T-helper 1 cell treated with Interleukin-12 subunit alpha and Interleukin-12 subunit beta and Interleukin-4 antibody, amounts not matched to agents 30 μg/mL and 1 μg/mL, for 36 hours (primary cell): ENCODE results near the gene CDHR4.
"Not testable (repeated sequence)": the region's sequence is repeated elsewhere in the genome, so short reads cannot be mapped to it uniquely, and the experiment has no call there.

Experiments
- H3K27ac Mint-ChIP-seq: one replicate; pipeline ENCODE4 v1.8.0; 2021; ENCODE audit warnings: mild to moderate bottlenecking, mixed read lengths
- H3K27me3 Mint-ChIP-seq: one replicate; pipeline ENCODE4 v1.8.0; 2021; ENCODE audit warnings: low read depth, mixed read lengths
- H3K36me3 Mint-ChIP-seq: one replicate; pipeline ENCODE4 v1.8.0; 2021; ENCODE audit warnings: low read depth, mixed read lengths
- H3K4me1 Mint-ChIP-seq: one replicate; pipeline ENCODE4 v1.8.0; 2021; ENCODE audit warnings: low read depth, mixed read lengths
- H3K4me3 Mint-ChIP-seq: one replicate; pipeline ENCODE4 v1.8.0; 2021; ENCODE audit warnings: mild to moderate bottlenecking, moderate library complexity, mixed read lengths
- H3K9me3 Mint-ChIP-seq: one replicate; pipeline ENCODE4 v1.8.0; 2021; ENCODE audit warnings: mixed read lengths

Gene CDHR4, protein sequence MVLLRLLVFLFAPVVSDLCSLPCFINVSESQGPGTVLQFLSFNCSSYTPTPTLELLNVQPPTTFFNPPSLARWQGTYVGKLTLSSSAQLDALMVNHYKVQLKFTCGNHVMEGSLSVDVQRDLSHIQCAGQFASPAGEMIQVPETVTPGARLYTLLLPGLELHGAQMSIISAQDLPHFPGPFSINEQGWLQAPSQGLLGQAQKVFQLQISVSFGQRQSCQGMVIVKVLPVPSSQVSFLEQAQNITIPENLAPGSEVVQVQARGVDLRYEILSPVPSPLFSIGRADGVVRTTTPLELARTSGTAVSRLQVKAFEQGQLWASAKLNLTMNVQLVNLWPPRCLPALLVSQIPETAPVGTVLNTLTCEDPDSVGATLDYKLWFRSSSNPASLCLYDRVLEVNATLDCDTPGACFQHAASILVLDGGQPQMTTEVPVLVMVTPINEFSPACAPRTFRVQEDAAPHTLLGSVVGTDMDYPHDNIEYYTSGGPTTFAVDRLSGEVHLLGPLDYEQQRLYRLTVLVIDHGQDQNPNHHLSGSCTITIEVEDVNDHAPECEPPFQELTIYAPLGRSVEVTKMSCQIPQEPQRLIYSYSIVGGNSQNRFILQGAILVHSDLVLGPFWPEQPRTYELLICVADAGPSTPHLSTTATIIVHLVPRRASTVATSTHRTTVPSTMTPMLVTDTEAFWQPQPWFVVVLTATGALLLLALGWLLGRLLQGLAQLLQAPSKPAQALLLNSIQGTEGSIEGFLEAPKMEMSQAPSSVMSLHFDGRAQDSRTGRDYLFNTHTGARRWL

GRCh38 chr3:49799761-49800160, at the start of gene CDHR4:
Gene CDHR4 (minus strand): TSS chr3:49799873. CDS start chr3:49799812, 61 bp downstream.
- Mint-ChIP-seq H3K27me3 (peaks cover 21% of the 10 kb centered on the region), H3K27ac (no peak within 1 kb of the TSS), H3K36me3 (no peaks in the 10 kb centered on the region), H3K4me1 (peaks cover 7% of the 10 kb centered on the region), H3K9me3 (no peaks in the 10 kb centered on the region), H3K4me3 (no peak within 1 kb of the TSS)

DNA sequence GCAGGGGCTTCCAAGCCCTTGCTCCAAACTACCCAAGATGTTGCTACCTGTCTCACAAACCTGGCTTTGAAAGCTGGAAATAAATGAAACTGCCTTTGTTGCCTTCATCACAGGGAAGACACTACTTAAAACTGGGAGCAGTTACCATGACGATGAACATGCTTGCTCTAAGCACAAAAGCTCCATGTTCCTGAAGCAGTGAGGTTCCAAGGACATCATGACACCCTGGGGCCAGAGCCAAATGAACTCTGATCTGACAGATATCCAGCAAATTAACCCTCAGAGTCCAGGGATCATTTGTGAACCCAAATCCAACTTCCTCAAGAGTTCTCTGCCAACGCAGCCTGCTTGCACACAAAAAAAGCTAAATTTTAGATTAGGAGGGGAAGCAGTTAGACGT, 46.0 kb upstream of the CDHR4 start:
- no peaks in the 10 kb centered on the region for H3K27me3 Mint-ChIP-seq
- H3K27ac Mint-ChIP-seq: no peak overlapping the region
- H3K36me3 Mint-ChIP-seq: peaks cover 4% of the 10 kb centered on the region
- H3K4me3 Mint-ChIP-seq: no peak overlapping the region
- no peaks in the 10 kb centered on the region for H3K4me1 Mint-ChIP-seq
- no peaks in the 10 kb centered on the region for H3K9me3 Mint-ChIP-seq

DNA sequence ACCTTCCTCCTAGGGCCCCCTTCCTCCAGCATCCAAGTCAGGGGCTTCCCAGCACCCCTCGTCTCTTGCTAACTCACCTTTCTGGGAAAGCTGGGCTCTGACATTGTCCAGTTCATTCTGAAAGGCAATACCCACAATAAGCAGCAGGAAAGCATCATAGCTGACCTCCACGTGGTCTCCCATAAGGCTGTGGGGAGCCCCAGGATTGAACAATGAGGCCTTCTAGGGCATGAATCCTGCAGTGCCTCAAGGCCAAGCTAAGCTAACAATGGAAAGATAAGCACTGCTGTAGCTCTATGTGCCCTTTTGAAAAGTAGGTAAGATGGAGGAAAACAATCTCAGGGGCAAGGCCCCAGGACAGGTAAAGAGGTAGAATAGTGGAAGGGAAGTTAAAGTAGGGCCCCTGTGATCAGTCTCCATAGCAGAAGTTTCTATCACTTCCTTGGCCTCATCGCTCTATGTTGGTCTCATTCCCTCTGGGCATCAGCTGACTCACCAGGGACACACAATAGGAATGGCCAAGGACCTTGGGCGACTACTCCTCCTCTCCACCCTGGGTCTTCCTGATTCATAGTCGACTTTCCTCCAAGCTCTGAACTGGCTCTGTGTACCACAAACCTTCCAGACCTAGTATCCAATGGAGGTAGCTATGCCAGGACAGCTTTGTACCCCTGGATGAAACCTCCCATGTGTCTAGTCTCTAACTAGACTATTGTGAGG, 45.0 kb upstream of the CDHR4 start:
- H3K36me3 Mint-ChIP-seq: peaks cover 4% of the 10 kb centered on the region
- H3K27me3 Mint-ChIP-seq: no peaks in the 10 kb centered on the region
- H3K4me1 Mint-ChIP-seq: no peaks in the 10 kb centered on the region
- H3K9me3 Mint-ChIP-seq: no peaks in the 10 kb centered on the region
- H3K4me3 Mint-ChIP-seq: no peak overlapping the region
- no peak overlapping the region for H3K27ac Mint-ChIP-seq

DNA sequence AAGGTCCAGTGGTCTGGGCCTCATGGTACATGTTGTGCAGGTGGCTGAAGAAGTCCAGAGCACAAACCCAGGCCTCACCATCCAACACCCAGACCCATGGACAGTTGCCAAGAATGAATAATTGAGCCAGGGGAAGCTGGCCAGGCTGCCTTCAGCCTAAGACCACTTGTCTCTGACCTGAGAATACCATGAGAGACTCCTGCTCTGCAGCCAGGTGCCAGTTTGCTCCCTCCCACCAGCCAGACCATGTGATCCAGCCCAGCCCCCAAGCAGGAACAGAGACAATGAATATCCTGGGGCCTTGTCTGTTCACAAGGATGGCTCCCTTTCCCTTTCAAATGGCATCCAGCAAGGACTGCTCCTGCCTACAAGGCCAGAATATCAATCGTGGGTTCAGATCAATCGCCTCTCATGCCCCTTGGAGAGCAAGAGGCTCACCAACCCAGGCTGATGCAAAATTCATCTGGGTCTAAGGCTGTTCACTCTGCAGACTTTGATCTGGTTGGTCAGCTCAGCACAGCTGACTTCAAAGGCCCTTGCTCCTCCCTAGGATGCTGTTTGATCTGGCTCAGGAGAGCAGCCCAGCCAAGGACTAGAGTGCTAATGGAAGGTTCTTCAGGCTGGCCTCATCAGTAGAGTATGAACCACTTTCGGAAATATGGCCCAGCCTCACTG, 43.3 kb upstream of the CDHR4 start:
- Mint-ChIP-seq H3K4me3 (no peak overlapping the region), H3K27ac (no peak overlapping the region), H3K27me3 (no peaks in the 10 kb centered on the region), H3K4me1 (peaks cover 2% of the 10 kb centered on the region), H3K9me3 (no peaks in the 10 kb centered on the region), H3K36me3 (peaks cover 7% of the 10 kb centered on the region)

GRCh38 chr3:49841806-49842205, 42.1 kb upstream of the CDHR4 start:
- Mint-ChIP-seq H3K36me3 (peaks cover 8% of the 10 kb centered on the region), H3K9me3 (no peaks in the 10 kb centered on the region), H3K27ac (no peak overlapping the region), H3K4me3 (no peak overlapping the region), H3K4me1 (peaks cover 2% of the 10 kb centered on the region), H3K27me3 (no peaks in the 10 kb centered on the region)

DNA sequence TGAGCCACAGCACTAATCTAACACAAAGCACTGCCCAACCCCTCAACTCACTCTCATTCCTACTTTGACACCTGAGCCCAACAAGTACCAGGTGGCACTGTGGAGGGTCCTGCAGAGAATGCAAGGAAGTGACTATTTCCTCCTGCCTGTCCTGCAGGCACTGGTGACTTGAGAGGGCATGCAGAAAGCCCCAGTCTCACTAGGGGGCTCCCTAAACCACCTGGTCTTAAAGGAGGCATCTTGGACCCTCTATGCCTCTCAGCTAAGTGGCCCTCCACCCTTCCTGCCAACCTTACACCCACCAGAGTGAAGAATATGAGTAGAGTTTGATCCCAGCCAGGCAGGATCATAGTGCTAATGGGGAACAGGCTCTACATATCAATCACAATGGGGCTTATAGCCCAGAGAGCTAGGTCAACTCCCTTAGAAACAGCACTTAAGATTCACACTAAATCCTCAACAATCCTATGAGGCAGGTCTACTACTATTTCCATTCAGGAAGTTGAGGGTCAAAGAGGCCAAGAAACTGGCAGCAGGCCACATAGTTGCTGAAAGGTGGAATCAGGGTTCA, 41.5 kb upstream of the CDHR4 start:
- H3K27ac Mint-ChIP-seq: no peak overlapping the region
- no peaks in the 10 kb centered on the region for H3K9me3 Mint-ChIP-seq
- peaks cover 2% of the 10 kb centered on the region for H3K4me1 Mint-ChIP-seq
- peaks cover 8% of the 10 kb centered on the region for H3K36me3 Mint-ChIP-seq
- no peak overlapping the region for H3K4me3 Mint-ChIP-seq
- no peaks in the 10 kb centered on the region for H3K27me3 Mint-ChIP-seq

DNA sequence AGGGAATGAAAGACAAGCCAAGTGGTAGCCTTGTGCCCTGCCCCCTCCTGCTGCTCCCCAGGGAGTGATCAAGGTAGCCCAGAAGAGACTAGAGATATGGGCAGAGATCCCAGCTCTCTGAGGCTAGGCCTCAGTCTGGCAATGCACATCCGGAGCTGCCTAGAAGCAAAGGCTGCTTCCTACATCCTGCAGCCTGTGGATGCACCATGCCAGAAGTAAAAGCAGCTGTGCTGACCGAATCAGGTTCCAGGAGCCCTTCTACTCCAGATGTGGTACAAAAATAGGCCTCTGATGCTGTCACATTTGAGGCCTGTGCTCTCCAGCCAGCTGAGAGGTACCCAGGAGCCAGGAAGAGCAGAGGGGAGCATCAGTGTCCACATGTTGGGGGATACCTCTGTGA, 40.7 kb upstream of the CDHR4 start:
- peaks cover 8% of the 10 kb centered on the region for H3K36me3 Mint-ChIP-seq
- peaks cover 2% of the 10 kb centered on the region for H3K4me1 Mint-ChIP-seq
- no peak overlapping the region for H3K4me3 Mint-ChIP-seq
- H3K27ac Mint-ChIP-seq: no peak overlapping the region
- H3K27me3 Mint-ChIP-seq: no peaks in the 10 kb centered on the region
- no peaks in the 10 kb centered on the region for H3K9me3 Mint-ChIP-seq

DNA sequence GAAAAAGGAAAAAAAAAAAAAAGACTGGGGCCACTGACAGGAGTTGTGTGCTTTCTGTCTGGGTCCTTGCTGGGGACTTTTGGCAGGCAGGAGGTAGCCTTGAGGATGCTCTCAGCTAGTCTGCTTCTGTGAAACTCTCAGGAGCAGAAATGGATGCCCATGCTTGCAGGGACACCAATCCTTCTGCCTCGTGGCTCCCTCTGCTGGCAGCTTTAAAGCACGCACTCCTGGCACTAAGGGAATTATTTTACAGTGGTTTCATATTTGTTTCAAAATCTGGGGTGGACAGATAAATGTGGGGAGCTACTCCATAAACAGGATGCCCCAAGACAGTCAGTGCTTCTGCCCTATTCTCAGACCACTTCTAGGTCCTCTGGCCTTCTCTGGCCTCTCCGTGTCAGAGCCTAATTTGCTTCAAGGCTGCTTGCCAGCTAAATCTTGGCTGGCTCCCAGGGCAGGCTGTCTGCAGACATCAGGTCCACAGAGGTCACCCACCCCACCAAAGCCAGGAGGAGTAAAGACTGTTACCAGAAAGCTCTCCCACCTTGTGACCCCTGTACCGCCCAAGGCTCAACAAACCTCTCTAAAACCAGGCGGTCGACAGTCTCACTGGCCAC, 39.6 kb upstream of the CDHR4 start:
- Mint-ChIP-seq H3K4me3 (no peak overlapping the region), H3K27me3 (no peaks in the 10 kb centered on the region), H3K9me3 (no peaks in the 10 kb centered on the region), H3K4me1 (peaks cover 2% of the 10 kb centered on the region), H3K36me3 (peaks cover 9% of the 10 kb centered on the region), H3K27ac (peak overlapping the region; percentile 64)

GRCh38 chr3:49831341-49831740, 31.7 kb upstream of the CDHR4 start:
- no peak overlapping the region for H3K27ac Mint-ChIP-seq
- H3K36me3 Mint-ChIP-seq: peaks cover 12% of the 10 kb centered on the region
- H3K9me3 Mint-ChIP-seq: no peaks in the 10 kb centered on the region
- no peaks in the 10 kb centered on the region for H3K4me1 Mint-ChIP-seq
- H3K27me3 Mint-ChIP-seq: no peaks in the 10 kb centered on the region
- no peak overlapping the region for H3K4me3 Mint-ChIP-seq

- Mint-ChIP-seq H3K36me3 (peaks cover 7% of the 10 kb centered on the region), H3K4me3 (no peak overlapping the region), H3K9me3 (no peaks in the 10 kb centered on the region), H3K4me1 (no peaks in the 10 kb centered on the region), H3K27me3 (no peaks in the 10 kb centered on the region), H3K27ac (no peak overlapping the region)
These were observed 26.3 kb upstream of the CDHR4 start for GRCh38 chr3:49826016-49826415.

DNA sequence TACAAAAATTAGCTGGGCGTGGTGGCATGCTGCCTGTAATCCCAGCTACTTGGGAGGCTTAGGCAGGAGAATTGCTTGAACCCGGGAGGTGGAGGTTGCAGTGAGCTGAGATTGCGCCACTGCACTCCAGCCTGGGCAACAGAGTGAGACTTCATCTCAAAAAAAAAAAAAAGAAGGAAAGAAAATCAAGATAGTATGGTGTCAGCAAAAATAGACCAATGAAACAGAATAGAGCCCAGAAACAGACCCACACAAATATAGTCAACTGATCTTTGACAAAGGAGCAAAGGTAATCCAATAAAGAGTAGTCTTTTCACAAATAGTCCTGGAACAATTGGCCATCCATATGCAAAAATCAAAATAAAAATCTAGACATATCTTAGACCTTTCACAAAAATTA, 23.5 kb upstream of the CDHR4 start:
- H3K27ac Mint-ChIP-seq, H3K9me3 Mint-ChIP-seq, H3K27me3 Mint-ChIP-seq, H3K4me1 Mint-ChIP-seq, H3K36me3 Mint-ChIP-seq, H3K4me3 Mint-ChIP-seq: not testable (repeated sequence)

DNA sequence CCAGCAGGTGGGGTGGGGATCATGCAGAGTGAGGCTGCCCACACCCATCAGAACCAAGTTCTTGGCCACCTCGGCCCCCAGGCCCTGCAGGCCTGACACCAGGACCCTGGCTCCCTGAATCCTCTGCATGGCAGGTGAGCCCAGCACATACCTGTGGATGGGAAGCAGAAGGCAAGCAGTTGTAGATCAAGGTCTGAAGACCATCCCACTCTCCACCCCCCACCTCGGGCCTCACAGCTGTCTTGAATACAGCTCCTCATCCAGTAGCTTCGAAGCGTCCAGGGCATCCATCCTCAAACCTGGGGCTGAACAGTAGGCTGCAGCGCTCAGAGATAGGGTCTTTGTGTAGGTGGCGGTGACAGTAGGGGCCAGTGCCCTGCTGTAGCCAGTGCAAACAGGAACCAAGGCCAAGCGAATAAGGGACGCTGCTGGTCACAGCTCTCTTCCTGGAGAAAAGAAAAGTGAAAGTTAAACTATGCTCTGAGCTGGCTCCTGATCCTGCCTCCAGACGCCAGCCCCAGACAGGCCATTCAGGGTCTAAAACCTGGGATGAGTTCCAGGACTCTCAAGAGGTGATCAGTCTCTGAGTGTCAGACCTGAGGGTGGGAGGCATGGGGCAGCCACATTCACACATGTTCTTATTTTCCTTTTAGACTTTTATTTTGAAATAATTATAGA, 14.0 kb upstream of the CDHR4 start, which contains the start of gene UBA7:
Gene UBA7 (minus strand): TSS at position 457 of the 678 bp plus-strand sequence. CDS start 166 bp downstream, at position 291.
- peaks cover 22% of the 10 kb centered on the region for H3K4me1 Mint-ChIP-seq
- peak within 1 kb of the TSS; percentile 96 for H3K4me3 Mint-ChIP-seq
- H3K9me3 Mint-ChIP-seq: no peaks in the 10 kb centered on the region
- peak within 1 kb of the TSS; percentile 92 for H3K27ac Mint-ChIP-seq
- H3K36me3 Mint-ChIP-seq: peaks cover 23% of the 10 kb centered on the region
- no peaks in the 10 kb centered on the region for H3K27me3 Mint-ChIP-seq

DNA sequence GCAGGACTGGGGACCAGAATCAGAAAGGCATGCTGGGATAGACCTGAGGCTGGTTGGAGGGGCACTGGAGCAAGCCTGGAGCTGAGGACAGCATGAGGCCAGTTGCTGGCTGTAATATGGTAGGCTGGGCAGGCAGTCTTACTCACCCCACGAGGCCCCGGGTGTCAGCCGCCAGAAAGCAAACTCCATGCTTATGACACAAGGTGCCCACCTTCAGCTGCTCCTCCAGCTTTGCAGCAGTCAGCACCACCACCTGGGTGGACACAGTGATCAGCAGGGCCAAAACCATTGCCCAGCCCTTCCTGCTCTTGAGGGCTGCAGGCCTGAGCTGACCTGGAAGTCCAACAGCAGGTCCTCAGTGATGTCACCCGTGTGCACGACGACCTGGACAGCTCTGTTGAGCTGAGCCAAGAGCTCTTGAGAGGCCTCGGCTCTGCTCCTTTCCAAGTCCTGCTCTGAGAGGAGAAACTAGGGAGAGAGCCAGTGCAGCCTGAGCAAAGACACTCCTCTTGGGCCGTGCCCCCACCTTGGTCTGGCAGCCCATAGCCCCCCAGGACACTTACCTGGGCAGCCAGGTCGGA, 13.3 kb upstream of the CDHR4 start:
- Mint-ChIP-seq H3K27ac (peak overlapping the region; percentile 92), H3K9me3 (no peaks in the 10 kb centered on the region), H3K4me1 (peaks cover 22% of the 10 kb centered on the region), H3K4me3 (peak overlapping the region; percentile 96), H3K36me3 (peaks cover 28% of the 10 kb centered on the region), H3K27me3 (no peaks in the 10 kb centered on the region)
